SK-N-MC (cell line): ENCODE results near the gene RBM20.
"Not testable (repeated sequence)": the region's sequence is repeated elsewhere in the genome, so short reads cannot be mapped to it uniquely, and the experiment has no call there.

Experiments used
- EZH2 ChIP-seq: fragments of 200-600 bp; sonication (generic); IDR thresholded peaks from one replicate; pipeline ENCODE4 v1.6.1; 2017; ENCODE audit warnings: antibody characterized with exemption
- FOXP2 ChIP-seq: optimal IDR thresholded peaks from 2 replicates; pipeline ENCODE3; 2011; ENCODE audit warnings: mild to moderate bottlenecking, moderate library complexity; ENCODE audit not compliant: insufficient read depth; ENCODE audit errors: extremely low read length, control extremely low read depth
- POLR2AphosphoS5 ChIP-seq: IDR thresholded peaks from 2 replicates; pipeline ENCODE4 v1.6.1; 2012; ENCODE audit warnings: mild to moderate bottlenecking, low read depth, low read length, borderline replicate concordance

- TF ChIP-seq EZH2, FOXP2, POLR2AphosphoS5: not testable (repeated sequence)
Measured at GRCh38 chr10:110867011-110867806, 223.1 kb downstream of the RBM20 start.
